ENCODE data around the gene SDHD.
A peak's percentile ranks its signal among the peaks of the same experiment; 100 is the strongest.

SDHD gene

DNA sequence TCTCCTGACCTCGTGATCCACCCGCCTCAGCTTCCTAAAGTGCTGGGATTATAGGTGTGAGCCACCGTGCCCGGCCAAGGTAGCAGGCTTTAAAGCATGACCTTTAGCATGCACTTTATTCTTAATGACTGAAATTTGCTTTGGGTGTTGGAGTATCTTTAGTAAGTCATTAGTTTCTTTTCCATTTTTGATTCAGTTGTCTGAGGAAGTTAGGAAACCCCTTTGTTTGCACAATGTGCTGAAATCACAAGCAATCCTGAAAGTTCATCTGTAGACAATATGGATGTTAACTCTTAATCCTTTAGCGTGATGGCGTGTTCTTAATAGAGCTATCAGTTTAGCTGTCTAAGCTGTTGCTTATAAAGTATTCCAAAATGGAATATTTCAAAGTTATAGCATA, 16.8 kb downstream of the SDHD start:
- no peak overlapping the region for H3K4me3 ChIP-seq (replicated peaks; ENCODE audit: low read depth, low read length)
- TF ChIP-seq, protein P1, sequence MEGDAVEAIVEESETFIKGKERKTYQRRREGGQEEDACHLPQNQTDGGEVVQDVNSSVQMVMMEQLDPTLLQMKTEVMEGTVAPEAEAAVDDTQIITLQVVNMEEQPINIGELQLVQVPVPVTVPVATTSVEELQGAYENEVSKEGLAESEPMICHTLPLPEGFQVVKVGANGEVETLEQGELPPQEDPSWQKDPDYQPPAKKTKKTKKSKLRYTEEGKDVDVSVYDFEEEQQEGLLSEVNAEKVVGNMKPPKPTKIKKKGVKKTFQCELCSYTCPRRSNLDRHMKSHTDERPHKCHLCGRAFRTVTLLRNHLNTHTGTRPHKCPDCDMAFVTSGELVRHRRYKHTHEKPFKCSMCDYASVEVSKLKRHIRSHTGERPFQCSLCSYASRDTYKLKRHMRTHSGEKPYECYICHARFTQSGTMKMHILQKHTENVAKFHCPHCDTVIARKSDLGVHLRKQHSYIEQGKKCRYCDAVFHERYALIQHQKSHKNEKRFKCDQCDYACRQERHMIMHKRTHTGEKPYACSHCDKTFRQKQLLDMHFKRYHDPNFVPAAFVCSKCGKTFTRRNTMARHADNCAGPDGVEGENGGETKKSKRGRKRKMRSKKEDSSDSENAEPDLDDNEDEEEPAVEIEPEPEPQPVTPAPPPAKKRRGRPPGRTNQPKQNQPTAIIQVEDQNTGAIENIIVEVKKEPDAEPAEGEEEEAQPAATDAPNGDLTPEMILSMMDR (IDR thresholded peaks at IDR 0.05; ENCODE audit: low read length, missing control alignments): no peak
- DNase-seq (ENCODE audit: low read depth): no peak

DNA sequence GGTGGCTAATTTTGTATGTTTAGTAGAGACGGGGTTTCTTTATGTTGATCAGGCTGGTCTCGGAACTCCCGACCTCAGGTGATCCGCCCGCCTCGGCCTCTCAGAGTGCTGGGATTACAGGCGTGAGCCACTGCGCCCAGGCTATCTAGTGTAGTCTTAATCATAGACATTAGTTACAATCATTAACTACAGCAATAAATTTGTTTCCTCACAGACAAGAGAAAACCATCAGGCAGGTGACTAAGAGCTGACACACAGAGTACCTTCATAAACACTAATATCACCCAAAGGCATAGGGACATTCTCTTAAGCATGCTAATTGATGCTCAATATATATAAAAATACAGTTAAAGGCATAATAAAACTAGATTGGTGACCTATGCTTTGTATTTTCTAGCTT, 19.4 kb downstream of the SDHD start:
- no peak overlapping the region for H3K4me3 ChIP-seq (replicated peaks; ENCODE audit: low read depth, low read length)
- no peak for DNase-seq (ENCODE audit: low read depth)
- TF ChIP-seq, protein P1 (IDR thresholded peaks at IDR 0.05; ENCODE audit: low read length, missing control alignments): no peak

DNA sequence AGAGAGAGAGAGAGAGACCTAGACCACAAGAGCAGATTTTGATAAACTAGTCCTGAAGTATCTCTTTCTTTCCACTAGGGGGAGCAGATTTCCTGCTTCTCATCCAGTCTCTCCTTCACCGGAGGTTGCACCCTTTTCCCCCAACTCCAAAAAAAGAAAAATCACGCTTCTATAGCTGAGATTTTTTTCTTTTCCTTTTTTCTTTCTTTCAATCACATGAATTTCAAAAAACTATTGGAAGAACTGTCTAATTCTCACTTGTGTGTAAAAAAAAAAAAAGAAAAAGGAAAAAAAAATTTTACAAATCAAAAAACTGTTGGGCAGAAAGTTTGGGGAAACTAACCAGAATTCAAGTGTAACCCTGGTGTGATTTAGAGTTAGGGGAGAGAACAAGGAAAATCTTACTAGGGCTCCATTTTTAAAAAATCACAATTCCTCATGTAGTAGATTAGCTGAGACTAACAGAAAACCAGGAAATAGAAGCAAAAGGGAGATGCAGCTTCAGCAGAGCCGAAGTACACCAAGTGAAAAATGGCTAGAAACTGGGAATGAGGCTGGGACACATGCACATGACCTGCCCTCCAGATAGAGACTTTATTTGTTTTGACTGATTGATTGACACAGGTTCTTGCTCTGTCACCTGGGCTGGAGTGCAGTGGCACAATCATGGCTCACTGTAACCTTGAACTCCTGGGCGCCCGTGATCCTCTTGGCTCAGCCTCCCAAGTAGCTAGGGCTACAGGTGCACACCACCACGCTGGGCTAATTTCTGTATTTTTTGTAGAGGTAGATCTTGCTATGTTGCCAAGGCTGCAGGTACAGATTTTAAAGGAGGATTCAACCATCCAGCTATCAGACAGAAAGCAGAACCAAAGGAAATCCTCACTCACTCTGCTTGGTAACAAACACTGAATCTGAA, 27.1 kb downstream of the SDHD start:
- no peak overlapping the region for H3K4me3 ChIP-seq (replicated peaks; ENCODE audit: low read depth, low read length)
- peak; percentile 76 for DNase-seq (ENCODE audit: low read depth)

DNA sequence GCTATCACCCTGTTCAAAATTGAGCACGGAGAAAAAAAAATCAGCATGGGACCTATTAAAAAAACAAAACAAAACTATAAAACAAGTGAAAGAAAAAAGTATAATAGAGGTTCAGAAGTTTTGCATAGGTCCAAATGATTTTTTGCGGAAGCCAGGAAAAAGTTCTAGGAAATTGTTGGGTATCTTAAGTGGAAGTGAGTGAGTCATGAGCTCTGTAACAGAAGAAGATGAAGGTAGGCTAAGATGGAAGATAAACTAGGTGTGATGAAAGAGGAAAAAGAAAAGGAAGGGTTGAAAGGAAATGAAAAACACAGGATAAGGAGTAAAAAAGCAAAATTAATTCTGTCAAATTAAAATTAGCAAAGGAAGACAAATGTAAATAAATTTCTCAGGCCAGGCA, 27.8 kb downstream of the SDHD start:
- no peak for DNase-seq (ENCODE audit: low read depth)
- no peak overlapping the region for H3K4me3 ChIP-seq (replicated peaks; ENCODE audit: low read depth, low read length)
- TF ChIP-seq, protein P1 (IDR thresholded peaks at IDR 0.05; ENCODE audit: low read length, missing control alignments): no peak

More for the DNA sequence above, 27.1 kb downstream of the SDHD start:
- TF ChIP-seq, protein P1 (IDR thresholded peaks at IDR 0.05; ENCODE audit: low read length, missing control alignments): peak; percentile 64

DNA sequence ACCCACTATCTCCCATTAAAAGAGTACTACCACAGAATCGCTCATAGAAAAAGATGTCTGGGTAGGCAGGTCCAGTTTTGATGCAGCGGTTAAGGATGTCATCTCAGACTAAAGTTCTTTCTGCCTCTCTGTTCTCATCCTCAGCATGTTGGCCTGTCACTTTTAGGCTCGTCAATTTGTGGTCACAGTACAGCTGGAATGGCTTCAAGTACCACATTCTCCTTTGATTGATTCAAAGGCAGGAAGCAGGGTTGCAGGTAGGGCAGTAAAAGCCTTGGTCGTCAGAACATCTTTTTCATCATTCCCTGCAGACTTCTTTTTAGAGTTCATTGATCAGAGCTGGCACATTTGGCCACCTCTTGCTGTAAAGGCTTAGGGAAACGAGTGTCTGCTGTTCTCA, 28.7 kb downstream of the SDHD start:
- TF ChIP-seq, protein P1 (IDR thresholded peaks at IDR 0.05; ENCODE audit: low read length, missing control alignments): no peak
- DNase-seq (ENCODE audit: low read depth): no peak
- H3K4me3 ChIP-seq (replicated peaks; ENCODE audit: low read depth, low read length): no peak overlapping the region

DNA sequence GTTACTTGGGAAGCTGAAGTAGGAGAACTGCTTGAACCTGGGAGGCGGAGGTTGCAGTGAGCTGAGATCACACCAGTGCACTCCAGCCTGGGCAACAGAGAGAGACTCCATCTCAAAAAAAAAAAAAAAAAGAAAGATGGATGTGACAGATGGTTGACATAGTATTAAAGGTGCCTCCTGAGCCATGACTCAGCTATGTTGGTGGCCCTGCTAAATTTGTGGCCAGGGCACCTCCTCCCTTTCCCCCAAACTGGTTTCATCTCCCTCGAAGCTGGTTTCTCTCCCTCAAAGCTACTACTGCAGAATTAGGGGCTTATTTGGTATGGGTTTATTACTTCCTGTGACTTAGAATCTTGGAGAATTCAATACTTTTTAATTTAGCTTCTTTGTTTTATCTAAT, 31.5 kb downstream of the SDHD start:
- no peak for DNase-seq (ENCODE audit: low read depth)
- H3K4me3 ChIP-seq (replicated peaks; ENCODE audit: low read depth, low read length): no peak overlapping the region
- TF ChIP-seq, protein P1 (IDR thresholded peaks at IDR 0.05; ENCODE audit: low read length, missing control alignments): no peak
